Measurements from ENCODE around the gene LTBP1. TPM values are rescaled to one million over a fixed set of nuclear protein-coding genes. Genes with fewer than 3 reads are reported as not detected.

The LTBP1 gene
- total and polyA plus RNA-seq, 10 of the 15 experiments (the other 5 are each of a cell fraction or from before 2014, with no cell fraction given) = 0.01 to 0.28 (median 0.12) TPM; not detected in 2

- H3K4me2 ChIP-seq (ENCODE audit: control insufficient read depth, insufficient read depth) = no peak overlapping the region
- ChIA-PET POLR2A (no interaction called here), RAD21 (ENCODE audit: unreplicated experiment) (no interaction called here), CTCF (no interaction called here), SMC1A (ENCODE audit: uncharacterized antibody, unreplicated experiment) (no interaction called here)
- H3K9me3 ChIP-seq (replicated peaks; ENCODE audit: control insufficient read depth, insufficient read depth, low read length) = no peaks in the 10 kb centered on the region
- H2AFZ ChIP-seq (ENCODE audit: control insufficient read depth, low read depth, low read length) = no peak overlapping the region
- intact Hi-C loops (cut with micrococcal nuclease; ENCODE audit: unreplicated experiment) (no loop called here), in situ Hi-C loops (cut with MboI) (no loop called here)
- H3K27ac ChIP-seq (ENCODE audit: control insufficient read depth, insufficient read depth) = no peak overlapping the region
- no peaks in the 10 kb centered on the region for H3K36me3 ChIP-seq (ENCODE audit: control insufficient read depth in 2 of 2, insufficient read depth in 2 of 2, low read length in 1 of 2)
- H4K20me1 ChIP-seq (ENCODE audit: control insufficient read depth, insufficient read depth) = no peaks in the 10 kb centered on the region
- DNase-seq (ENCODE audit: low read depth, low spot score) (no peak), FAIRE-seq (no peak), ATAC-seq (no peak)
- no TSS peak for BruUV-seq (replicated peaks)
- 30% methylated on average over 3 of the region's 3 CpGs for WGBS (ENCODE audit: insufficient coverage, insufficient replicate concordance, low lambda C conversion rate, missing lambda C conversion rate)
- no peaks in the 10 kb centered on the region for H3K79me2 ChIP-seq (ENCODE audit: control insufficient read depth, insufficient read depth, low read length)
- H3K9ac ChIP-seq (ENCODE audit: control insufficient read depth, insufficient read depth, low read length) = no peak overlapping the region
- peaks cover 0 to 8% of the 10 kb centered on the region in 2 experiments; a peak in 3 of 4 replicates for H3K27me3 ChIP-seq (replicated peaks in 1 of 2; ENCODE audit: control insufficient read depth in 2 of 2, insufficient read depth in 2 of 2, low read length in 1 of 2)
- H3K4me3 ChIP-seq = no peak overlapping the region
- H3K4me1 ChIP-seq (ENCODE audit: control insufficient read depth, insufficient read depth, low read length) = no peaks in the 10 kb centered on the region
- TF ChIP-seq NFIC (IDR thresholded peaks at IDR 0.05; ENCODE audit: low read depth, low read length) = no peak
- no peak for TF ChIP-seq ZNF622 (IDR thresholded peaks at IDR 0.05)
- TF ChIP-seq SP1 (IDR thresholded peaks at IDR 0.05; ENCODE audit: low read depth, low read length) = no peak
- TF ChIP-seq NR2F1 (conservative IDR thresholded peaks at IDR 0.05) = no peak
- TF ChIP-seq NFXL1 (IDR thresholded peaks at IDR 0.05; ENCODE audit: borderline replicate concordance) = no peak
- TF ChIP-seq PML (IDR thresholded peaks at IDR 0.05; ENCODE audit: low read length) = no peak
- no peak for TF ChIP-seq PAX8 (IDR thresholded peaks at IDR 0.05)
- no peak for TF ChIP-seq CREM (IDR thresholded peaks at IDR 0.05; ENCODE audit: low read depth)
- no peak for TF ChIP-seq TARDBP (IDR thresholded peaks at IDR 0.05; ENCODE audit: borderline replicate concordance)
- no peak for TF ChIP-seq NKRF (conservative IDR thresholded peaks at IDR 0.05)
- TF ChIP-seq EZH2 (IDR thresholded peaks at IDR 0.05; ENCODE audit: borderline replicate concordance, control insufficient read depth, low read depth, low read length) = no peak
- TF ChIP-seq NR2C1 (IDR thresholded peaks at IDR 0.05) = no peak
- TF ChIP-seq HDGF (IDR thresholded peaks at IDR 0.05) = no peak
- no peak for TF ChIP-seq JUND (IDR thresholded peaks at IDR 0.05; ENCODE audit: low read depth, low read length)
- no peak for TF ChIP-seq ATF3 (IDR thresholded peaks at IDR 0.05; ENCODE audit: borderline replicate concordance, extremely low read depth, low read depth, low read length)
- no peak for TF ChIP-seq POU2F2 (IDR thresholded peaks at IDR 0.05; ENCODE audit: borderline replicate concordance, low read depth, low read length)
- TF ChIP-seq NFYB (IDR thresholded peaks at IDR 0.05; ENCODE audit: insufficient read depth, low read depth, low read length) = no peak
- TF ChIP-seq ZZZ3 (IDR thresholded peaks at IDR 0.05; ENCODE audit: control insufficient read depth, insufficient read length, low read depth) = no peak
Measured at GRCh38 chr2:33221046-33221784, 274.5 kb downstream of the LTBP1 start.

All from GM12878 (cell line).